Tibial artery (tissue), 4 donors: ENCODE results near the gene XPO1.
"Not testable (repeated sequence)": the region's sequence is repeated elsewhere in the genome, so short reads cannot be mapped to it uniquely, and the experiment has no call there.

Experiments
- DNase-seq, 2 donors: peaks; one replicate each; pipeline ENCODE4 v3.0.0-alpha.2; 2019
- H3K27ac ChIP-seq, 2 donors: fragments of 200-600 bp; sonication (generic) in 1 of 2; 1 replicate in 1 of 2; 2 replicates in 1 of 2; pipeline ENCODE4 v1.5.1; 2018 to 2019; ENCODE audit warnings: mild to moderate bottlenecking in 1 of 2
- H3K27me3 ChIP-seq, 2 donors: fragments of 200-600 bp; sonication (generic) in 1 of 2; one replicate each; pipeline versions ENCODE4 v1.5.1 to v1.6.0; 2016 to 2019
- H3K36me3 ChIP-seq, 3 donors: fragments of 200-600 bp; sonication (generic) in 2 of 3; one replicate each; pipeline ENCODE4 v1.5.1; 2016 to 2019; ENCODE audit warnings: mild to moderate bottlenecking in 2 of 3
- H3K4me1 ChIP-seq, 4 donors: fragments of 200-600 bp; sonication (generic) in 2 of 4; 1 replicate in 3 of 4; 2 replicates in 1 of 4; pipeline ENCODE4 v1.5.1; 2016 to 2019
- H3K4me3 ChIP-seq, 2 donors: fragments of 200-600 bp; sonication (generic) in 1 of 2; 1 replicate in 1 of 2; 2 replicates in 1 of 2; pipeline ENCODE4 v1.5.1; 2018 to 2019; ENCODE audit warnings: mild to moderate bottlenecking in 2 of 2
- H3K9me3 ChIP-seq, 3 donors: fragments of 200-600 bp; sonication (generic) in 1 of 3; one replicate each; pipeline ENCODE4 v1.5.1; 2016 to 2019
- intact Hi-C: fragments of 100-400 bp; cut with DNase I; formaldehyde crosslinking; loops from one replicate; pipeline ENCODE4 v1.15.0; 2023; ENCODE audit warnings: low total_unique reads
- TF ChIP-seq, protein P1 (sequence below), 2 experiments: fragments of 200-600 bp in 1 of 2; fragments of 450-650 bp in 1 of 2; IDR thresholded peaks; one replicate each; pipeline ENCODE4 v1.5.1; 2017 to 2019; ENCODE audit warnings: antibody characterized with exemption in 2 of 2, mild to moderate bottlenecking in 1 of 2, moderate library complexity in 1 of 2

The XPO1 gene

DNA sequence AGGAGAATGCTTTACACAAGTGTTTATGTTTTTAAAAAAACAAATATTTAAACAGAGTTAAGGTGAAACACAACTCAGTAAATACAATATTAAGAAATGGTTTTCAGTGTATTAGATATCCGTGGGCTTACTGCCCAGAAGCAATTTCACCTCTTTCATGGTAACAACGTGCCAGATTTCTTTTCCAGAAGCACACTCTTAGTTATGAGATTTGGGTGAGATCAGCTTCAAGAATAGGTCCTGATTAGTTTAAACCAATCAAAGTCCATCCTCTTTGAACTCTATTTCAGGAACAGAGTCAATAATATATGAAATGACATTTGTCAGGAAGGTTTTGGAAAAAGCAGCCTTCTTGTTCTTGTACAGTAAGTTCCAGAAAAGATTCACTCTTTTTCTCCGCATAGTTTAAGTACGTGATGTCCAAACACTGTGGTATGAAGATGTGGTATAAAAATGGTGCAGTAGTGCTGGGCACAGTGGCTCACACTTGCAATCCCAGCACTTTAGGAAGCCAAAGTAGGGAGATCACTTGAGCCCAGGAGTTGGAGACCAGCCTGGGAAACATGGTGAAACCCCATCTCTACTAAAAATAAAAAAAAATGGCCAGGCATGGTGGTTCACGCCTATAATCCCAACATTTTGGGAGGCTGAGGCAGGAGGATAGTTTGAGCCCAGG lies 81.9 kb downstream of the XPO1 start:
- no peak overlapping the region for H3K27ac ChIP-seq
- TF ChIP-seq, protein P1, sequence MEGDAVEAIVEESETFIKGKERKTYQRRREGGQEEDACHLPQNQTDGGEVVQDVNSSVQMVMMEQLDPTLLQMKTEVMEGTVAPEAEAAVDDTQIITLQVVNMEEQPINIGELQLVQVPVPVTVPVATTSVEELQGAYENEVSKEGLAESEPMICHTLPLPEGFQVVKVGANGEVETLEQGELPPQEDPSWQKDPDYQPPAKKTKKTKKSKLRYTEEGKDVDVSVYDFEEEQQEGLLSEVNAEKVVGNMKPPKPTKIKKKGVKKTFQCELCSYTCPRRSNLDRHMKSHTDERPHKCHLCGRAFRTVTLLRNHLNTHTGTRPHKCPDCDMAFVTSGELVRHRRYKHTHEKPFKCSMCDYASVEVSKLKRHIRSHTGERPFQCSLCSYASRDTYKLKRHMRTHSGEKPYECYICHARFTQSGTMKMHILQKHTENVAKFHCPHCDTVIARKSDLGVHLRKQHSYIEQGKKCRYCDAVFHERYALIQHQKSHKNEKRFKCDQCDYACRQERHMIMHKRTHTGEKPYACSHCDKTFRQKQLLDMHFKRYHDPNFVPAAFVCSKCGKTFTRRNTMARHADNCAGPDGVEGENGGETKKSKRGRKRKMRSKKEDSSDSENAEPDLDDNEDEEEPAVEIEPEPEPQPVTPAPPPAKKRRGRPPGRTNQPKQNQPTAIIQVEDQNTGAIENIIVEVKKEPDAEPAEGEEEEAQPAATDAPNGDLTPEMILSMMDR (IDR thresholded peaks at IDR 0.05), result no peak
- intact Hi-C loops, result no loop called here
- H3K4me1 ChIP-seq, result peaks cover 0 to 47% (median 9%) of the 10 kb centered on the region in 4 donors
- no peak for DNase-seq
- no peaks in the 10 kb centered on the region for H3K9me3 ChIP-seq
- peaks cover 0 to 3% (median 0%) of the 10 kb centered on the region in 3 donors for H3K36me3 ChIP-seq
- no peak overlapping the region for H3K4me3 ChIP-seq
- no peaks in the 10 kb centered on the region for H3K27me3 ChIP-seq

DNA sequence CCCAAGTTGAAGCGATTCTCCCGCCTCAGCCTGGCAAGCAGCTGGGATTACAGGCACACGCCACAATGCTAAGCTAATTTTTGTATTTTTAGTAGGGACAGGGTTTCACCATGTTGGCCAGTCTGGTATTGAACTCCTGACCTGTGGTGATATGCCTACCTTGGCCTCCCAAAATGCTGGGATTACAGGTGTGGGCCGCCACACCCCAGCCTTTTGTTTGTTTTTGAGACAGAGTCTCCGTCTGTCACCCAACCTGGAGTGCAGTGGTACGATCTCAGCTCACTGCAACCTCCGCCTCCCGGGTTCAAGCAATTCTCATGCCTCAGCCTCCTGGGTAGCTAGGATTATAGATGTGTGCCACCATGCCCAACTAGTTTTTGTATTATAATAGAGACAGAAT lies 83.2 kb downstream of the XPO1 start:
- H3K9me3 ChIP-seq, H3K36me3 ChIP-seq, H3K27me3 ChIP-seq, H3K4me3 ChIP-seq, H3K27ac ChIP-seq, DNase-seq, intact Hi-C loops: not testable (repeated sequence)
- peaks cover 0 to 40% (median 9%) of the 10 kb centered on the region in 4 donors for H3K4me1 ChIP-seq

DNA sequence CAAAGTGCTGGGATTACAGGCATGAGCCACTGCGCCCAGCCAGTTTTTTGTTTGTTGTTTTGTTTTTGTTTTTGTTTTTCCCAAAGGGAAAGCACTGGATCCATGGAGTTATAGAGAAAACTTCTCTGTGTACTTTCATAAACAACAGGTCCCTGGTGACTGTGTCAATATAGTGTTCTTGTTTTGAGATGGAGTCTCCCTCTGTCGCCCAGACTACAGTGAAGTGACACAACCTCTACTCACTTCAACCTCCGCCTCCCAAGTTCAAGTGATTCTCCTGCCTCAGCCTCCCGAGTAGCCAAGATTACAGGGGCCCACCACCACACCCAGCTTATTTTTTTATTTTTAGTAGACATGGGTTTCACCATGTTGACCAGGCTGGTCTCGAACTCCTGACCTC lies 83.8 kb downstream of the XPO1 start:
- Histone ChIP-seq H3K4me1 (peaks cover 0 to 34% (median 9%) of the 10 kb centered on the region in 4 donors), H3K27me3 (no peaks in the 10 kb centered on the region)
- intact Hi-C loops, result no loop called here

DNA sequence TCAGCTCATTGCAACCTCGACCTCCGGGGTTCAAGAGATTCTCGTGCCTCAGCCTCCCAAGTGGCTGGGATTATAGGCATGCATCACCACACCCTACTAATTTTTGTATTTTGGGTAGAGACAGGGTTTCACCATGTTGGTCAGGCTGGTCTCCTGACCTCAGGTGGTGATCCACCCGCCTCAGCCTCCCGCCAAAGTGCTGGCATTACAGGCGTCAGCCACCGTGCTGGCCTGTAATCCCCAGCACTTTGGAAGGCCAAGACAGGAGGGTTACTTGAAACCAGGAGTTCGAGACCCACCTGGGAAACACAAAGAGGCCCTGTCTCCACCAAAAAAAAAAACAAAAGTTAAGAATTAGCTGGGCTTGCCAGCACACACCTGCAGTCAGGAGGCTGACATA lies 85.8 kb downstream of the XPO1 start:
- intact Hi-C loops, result no loop called here
- Histone ChIP-seq H3K4me3 (no peak overlapping the region), H3K27ac (no peak overlapping the region), H3K27me3 (no peaks in the 10 kb centered on the region), H3K9me3 (no peaks in the 10 kb centered on the region), H3K36me3 (peaks cover 0 to 4% (median 0%) of the 10 kb centered on the region in 3 donors), H3K4me1 (peaks cover 0 to 21% (median 4%) of the 10 kb centered on the region in 4 donors)
- TF ChIP-seq, protein P1 (IDR thresholded peaks at IDR 0.05), result no peak
- DNase-seq, result no peak

More for the DNA sequence above, 83.8 kb downstream of the XPO1 start:
- Histone ChIP-seq H3K4me3 (no peak overlapping the region), H3K9me3 (no peaks in the 10 kb centered on the region), H3K27ac (no peak overlapping the region), H3K36me3 (peaks cover 0 to 4% (median 0%) of the 10 kb centered on the region in 3 donors)
- DNase-seq, result no peak
- TF ChIP-seq, protein P1 (IDR thresholded peaks at IDR 0.05), result no peak

DNA sequence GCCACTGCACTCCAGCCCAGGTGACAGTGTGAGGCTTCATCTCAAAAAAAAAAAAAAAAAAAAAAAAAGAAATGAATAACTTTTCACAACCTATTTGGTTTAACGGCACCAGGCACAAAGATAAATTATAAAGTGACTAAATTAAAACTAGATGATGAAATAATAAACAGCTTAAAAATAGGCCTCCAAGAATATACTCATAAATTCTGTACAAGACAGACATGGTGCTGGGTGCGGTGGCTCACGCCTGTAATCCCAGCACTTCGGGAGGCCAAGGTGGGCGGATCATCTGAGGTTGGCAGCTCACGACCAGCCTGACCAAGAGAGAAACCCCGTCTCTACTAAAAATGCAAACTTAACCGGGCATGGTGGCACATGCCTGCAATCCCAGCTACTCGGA lies 87.0 kb downstream of the XPO1 start:
- Histone ChIP-seq H3K36me3 (peaks cover 0 to 4% (median 0%) of the 10 kb centered on the region in 3 donors), H3K9me3 (no peaks in the 10 kb centered on the region), H3K4me1 (peaks cover 0 to 15% (median 0%) of the 10 kb centered on the region in 4 donors), H3K27ac (no peak overlapping the region), H3K27me3 (no peaks in the 10 kb centered on the region), H3K4me3 (no peak overlapping the region)
- TF ChIP-seq, protein P1 (IDR thresholded peaks at IDR 0.05), result no peak
- no peak for DNase-seq
- intact Hi-C loops, result no loop called here

DNA sequence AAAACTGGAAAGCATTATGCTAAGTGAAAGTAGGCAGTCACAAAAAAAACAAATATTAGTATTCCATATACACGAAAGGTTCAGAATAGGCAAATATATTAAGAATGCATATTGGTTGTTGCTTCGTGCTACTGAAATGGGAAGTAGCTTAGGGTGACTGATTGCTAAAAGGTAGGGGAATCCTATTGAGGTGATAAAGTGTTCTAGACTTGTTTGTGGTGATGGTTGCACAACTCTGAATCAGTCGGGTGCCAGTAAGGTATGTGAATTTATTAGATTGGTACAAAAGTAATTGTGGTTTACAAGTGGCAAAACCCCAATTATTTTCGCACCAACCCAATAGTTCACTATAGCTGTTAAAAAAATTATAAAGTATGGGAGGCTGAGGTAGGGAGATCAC lies 88.0 kb downstream of the XPO1 start:
- intact Hi-C loops, result no loop called here
- Histone ChIP-seq H3K9me3 (no peaks in the 10 kb centered on the region), H3K36me3 (peaks cover 0 to 4% (median 0%) of the 10 kb centered on the region in 3 donors), H3K4me1 (peaks cover 0 to 12% (median 3%) of the 10 kb centered on the region in 4 donors), H3K27me3 (no peaks in the 10 kb centered on the region), H3K4me3 (no peak overlapping the region), H3K27ac (no peak overlapping the region)
- TF ChIP-seq, protein P1 (IDR thresholded peaks at IDR 0.05), result no peak
- DNase-seq, result no peak
